GM10266 (cell line): ENCODE measurements around the gene OLR1.
"Not testable (repeated sequence)": the region's sequence is repeated elsewhere in the genome, so short reads cannot be mapped to it uniquely, and the experiment has no call there.

Experiments
- DNase-seq: peaks from one replicate; pipeline ENCODE4 v3.0.0; 2012; ENCODE audit errors: extremely low spot score
- CTCF ChIP-seq: IDR thresholded peaks from 2 replicates; pipeline ENCODE4 v1.5.1; 2012; ENCODE audit warnings: mild to moderate bottlenecking, low read depth; ENCODE audit not compliant: control insufficient read depth, insufficient read depth; ENCODE audit errors: missing control alignments

Gene OLR1

GRCh38 chr12:10189653-10190052, 17.7 kb upstream of the OLR1 start:
- DNase-seq = no peak

GRCh38 chr12:10186958-10187357, 15.0 kb upstream of the OLR1 start:
- DNase-seq = not testable (repeated sequence)

More at GRCh38 chr12:10189653-10190052, 17.7 kb upstream of the OLR1 start:
- TF ChIP-seq CTCF = no peak

GRCh38 chr12:10186299-10186698, 14.4 kb upstream of the OLR1 start:
- TF ChIP-seq CTCF = no peak

GRCh38 chr12:10184261-10184843, 12.4 kb upstream of the OLR1 start:
- no peak for TF ChIP-seq CTCF
- no peak for DNase-seq

More at GRCh38 chr12:10186299-10186698, 14.4 kb upstream of the OLR1 start:
- DNase-seq = no peak

GRCh38 chr12:10182354-10183049, 10.6 kb upstream of the OLR1 start:
- DNase-seq = no peak
- TF ChIP-seq CTCF = no peak

- no peak for DNase-seq
- no peak for TF ChIP-seq CTCF
Observed at GRCh38 chr12:10179776-10180181, 7.8 kb upstream of the OLR1 start.

- no peak for DNase-seq
- TF ChIP-seq CTCF = no peak
Observed at GRCh38 chr12:10178821-10179220, 6.9 kb upstream of the OLR1 start, which contains the start of gene TMEM52B. Gene TMEM52B (plus strand): TSS chr12:10179032. CDS start chr12:10179575, 543 bp downstream.
